Smooth muscle cell (in vitro differentiated cells): ENCODE results near the gene MEN1. TPM values are rescaled to one million over a fixed set of nuclear protein-coding genes. Genes with fewer than 3 reads are reported as not detected.

Source experiments
- DNase-seq: peaks from one replicate; lab custom pipeline; 2025; ENCODE audit not compliant: unreplicated experiment; lab: John Stamatoyannopoulos, UW
- H2AFZ ChIP-seq: fragments of 200-600 bp; sonication (generic); 2 replicates; pipeline ENCODE4 v1.6.0; 2016; ENCODE audit warnings: antibody characterized with exemption, low read depth, mild to moderate bottlenecking
- H3F3A ChIP-seq: fragments of 200-600 bp; sonication (generic); 2 replicates; pipeline ENCODE4 v1.6.0; 2017; ENCODE audit warnings: antibody characterized with exemption, low read depth
- H3K27ac ChIP-seq: fragments of 200-600 bp; sonication (generic); 2 replicates; pipeline ENCODE4 v1.5.1; 2016; ENCODE audit warnings: low read depth, mild to moderate bottlenecking
- H3K27me3 ChIP-seq: fragments of 200-600 bp; sonication (generic); 2 replicates; pipeline ENCODE4 v1.6.1; 2016; ENCODE audit warnings: low read depth, mild to moderate bottlenecking
- H3K36me3 ChIP-seq: fragments of 200-600 bp; sonication (generic); 2 replicates; pipeline ENCODE4 v1.5.1; 2016; ENCODE audit warnings: low read depth
- H3K4me1 ChIP-seq: fragments of 200-600 bp; sonication (generic); 2 replicates; pipeline ENCODE4 v1.5.1; 2016; ENCODE audit warnings: low read depth
- H3K4me2 ChIP-seq: fragments of 200-600 bp; sonication (generic); 2 replicates; pipeline ENCODE4 v1.6.0; 2016; ENCODE audit warnings: mild to moderate bottlenecking
- H3K4me3 ChIP-seq: fragments of 200-600 bp; sonication (generic); 2 replicates; pipeline ENCODE4 v1.5.1; 2016; ENCODE audit warnings: mild to moderate bottlenecking
- H3K79me2 ChIP-seq: fragments of 200-600 bp; sonication (generic); 2 replicates; pipeline ENCODE4 v1.6.0; 2016; ENCODE audit warnings: low read depth, mild to moderate bottlenecking
- H3K9ac ChIP-seq: fragments of 200-600 bp; sonication (generic); 2 replicates; pipeline ENCODE4 v1.6.0; 2016; ENCODE audit warnings: low read depth
- H3K9me3 ChIP-seq: fragments of 200-600 bp; sonication (generic); replicated peaks from 2 replicates; pipeline ENCODE4 v1.5.1; 2016; ENCODE audit warnings: low read depth
- H4K20me1 ChIP-seq: fragments of 200-600 bp; sonication (generic); 2 replicates; pipeline ENCODE4 v1.6.0; 2016; ENCODE audit warnings: low read depth
- WGBS: methylation state at CpG from one replicate; pipeline ENCODE4 v1.1.7; 2016; ENCODE audit warnings: low lambda C conversion rate; 5-methylcytosine and 5-hydroxymethylcytosine counted together
- polyA plus RNA-seq: library from polyadenylated mRNA; unstranded; fragments of >200 nt; fragmentation: Nextera tagmentation; extraction: Ambion mirVana; gene quantifications from 2 replicates; pipeline ENCODE4 v1.2.1, GENCODE V29; 2016
- total RNA-seq: library from RNA; depleted of rRNA; stranded (reverse); fragments of >200 nt; gene quantifications from 2 replicates; pipeline ENCODE4 v1.2.3, GENCODE V29; 2014
- TF ChIP-seq, protein P1 (sequence below): fragments of 200-600 bp; sonication (generic); IDR thresholded peaks from 2 replicates; pipeline ENCODE4 v1.5.1; 2017; ENCODE audit warnings: borderline replicate concordance, mild to moderate bottlenecking, antibody characterized with exemption; ENCODE audit not compliant: insufficient read depth, poor library complexity, severe bottlenecking

MEN1 gene
- total and polyA plus RNA-seq, 2 experiments from 2014 or later = 11.6 to 37.3 TPM

GRCh38 chr11:64829536-64830251 lies 19.3 kb upstream of the MEN1 start:
- Histone ChIP-seq H3K4me3 (no peak overlapping the region), H3K9ac (no peak overlapping the region), H3K79me2 (no peaks in the 10 kb centered on the region), H3F3A (no peaks in the 10 kb centered on the region), H3K27ac (no peak overlapping the region), H3K4me1 (no peaks in the 10 kb centered on the region), H2AFZ (no peak overlapping the region), H3K27me3 (no peaks in the 10 kb centered on the region), H4K20me1 (no peaks in the 10 kb centered on the region), H3K4me2 (no peak overlapping the region), H3K9me3 (no peaks in the 10 kb centered on the region), H3K36me3 (no peaks in the 10 kb centered on the region)
- DNase-seq = no peak
- TF ChIP-seq, protein P1, sequence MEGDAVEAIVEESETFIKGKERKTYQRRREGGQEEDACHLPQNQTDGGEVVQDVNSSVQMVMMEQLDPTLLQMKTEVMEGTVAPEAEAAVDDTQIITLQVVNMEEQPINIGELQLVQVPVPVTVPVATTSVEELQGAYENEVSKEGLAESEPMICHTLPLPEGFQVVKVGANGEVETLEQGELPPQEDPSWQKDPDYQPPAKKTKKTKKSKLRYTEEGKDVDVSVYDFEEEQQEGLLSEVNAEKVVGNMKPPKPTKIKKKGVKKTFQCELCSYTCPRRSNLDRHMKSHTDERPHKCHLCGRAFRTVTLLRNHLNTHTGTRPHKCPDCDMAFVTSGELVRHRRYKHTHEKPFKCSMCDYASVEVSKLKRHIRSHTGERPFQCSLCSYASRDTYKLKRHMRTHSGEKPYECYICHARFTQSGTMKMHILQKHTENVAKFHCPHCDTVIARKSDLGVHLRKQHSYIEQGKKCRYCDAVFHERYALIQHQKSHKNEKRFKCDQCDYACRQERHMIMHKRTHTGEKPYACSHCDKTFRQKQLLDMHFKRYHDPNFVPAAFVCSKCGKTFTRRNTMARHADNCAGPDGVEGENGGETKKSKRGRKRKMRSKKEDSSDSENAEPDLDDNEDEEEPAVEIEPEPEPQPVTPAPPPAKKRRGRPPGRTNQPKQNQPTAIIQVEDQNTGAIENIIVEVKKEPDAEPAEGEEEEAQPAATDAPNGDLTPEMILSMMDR = no peak
- 98% methylated on average over 43 of the region's 43 CpGs for WGBS

DNA sequence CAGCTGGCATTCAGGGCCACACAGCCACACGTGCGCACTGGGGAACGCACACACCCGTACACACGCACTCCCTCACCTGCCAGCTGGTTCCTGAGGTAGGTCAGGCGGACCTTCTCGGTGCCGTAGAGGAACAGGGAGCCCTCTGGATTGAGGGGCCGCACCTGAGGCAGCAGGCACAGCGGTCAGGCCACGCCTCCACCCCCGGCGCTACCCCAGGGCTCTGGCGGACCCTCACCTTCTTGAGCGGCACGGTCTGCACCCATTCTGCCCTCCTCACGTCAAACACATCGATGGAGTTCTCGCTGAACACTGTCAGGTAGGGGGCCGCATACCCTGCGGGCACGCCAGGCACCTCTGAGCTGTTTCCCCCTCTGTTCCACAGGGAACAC lies 17.1 kb upstream of the MEN1 start:
- Histone ChIP-seq H2AFZ (no peak overlapping the region), H3K4me3 (no peak overlapping the region), H3K27ac (no peak overlapping the region), H3K36me3 (no peaks in the 10 kb centered on the region), H3K27me3 (no peaks in the 10 kb centered on the region), H3K4me1 (no peaks in the 10 kb centered on the region), H3K79me2 (no peaks in the 10 kb centered on the region), H3K9ac (no peak overlapping the region), H3K4me2 (no peak overlapping the region), H3K9me3 (no peaks in the 10 kb centered on the region), H3F3A (no peaks in the 10 kb centered on the region), H4K20me1 (no peaks in the 10 kb centered on the region)
- TF ChIP-seq, protein P1 = no peak
- 96% methylated on average over 22 of the region's 22 CpGs for WGBS
- DNase-seq = no peak

DNA sequence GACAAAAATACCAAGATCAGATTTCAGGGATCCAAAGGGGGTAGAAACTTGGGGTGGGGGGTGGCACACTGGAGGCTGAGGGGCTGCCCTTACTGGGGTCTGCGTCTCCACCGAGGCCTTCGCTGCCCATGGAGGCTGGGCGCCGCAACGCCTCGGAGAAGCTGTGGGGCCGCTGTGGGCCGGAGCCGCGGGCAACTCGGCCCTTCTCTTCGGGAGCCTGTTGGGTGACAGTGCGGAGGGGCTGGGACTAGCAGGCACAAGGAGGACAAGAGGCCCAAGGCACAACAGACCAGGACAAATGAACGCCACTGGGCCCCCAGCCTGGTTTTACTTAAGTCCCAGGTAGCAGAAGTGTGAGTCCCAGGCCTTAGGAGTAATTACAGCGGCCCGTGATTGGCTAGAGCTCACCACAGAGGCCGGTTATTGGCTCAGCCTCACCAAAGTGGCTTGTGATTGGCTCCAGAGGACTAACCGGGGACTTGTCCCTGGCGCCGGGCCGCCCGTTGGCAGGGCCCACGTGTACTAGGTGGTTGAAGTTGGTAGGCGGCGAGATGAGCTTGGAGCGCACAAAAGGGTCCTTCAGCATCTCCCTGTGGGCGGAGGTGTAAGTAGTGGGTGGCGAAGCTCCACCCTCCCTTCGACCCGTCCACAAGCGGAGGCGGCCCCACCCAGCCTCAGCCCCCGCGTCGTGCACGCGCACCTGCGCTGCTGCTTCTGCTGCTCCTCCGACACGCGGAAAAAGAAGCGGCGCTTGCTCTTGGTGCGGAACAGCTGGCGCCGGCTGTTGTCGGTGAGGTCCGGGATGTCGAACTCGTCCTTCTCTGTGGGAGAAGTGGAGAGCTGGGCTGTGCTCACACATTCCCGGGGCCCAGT lies 16.5 kb upstream of the MEN1 start:
- no peaks in the 10 kb centered on the region for H3K9me3 ChIP-seq
- no peak for DNase-seq
- H3F3A ChIP-seq = no peaks in the 10 kb centered on the region
- WGBS = 95% methylated on average over 51 of the region's 52 CpGs
- H3K4me2 ChIP-seq = no peak overlapping the region
- TF ChIP-seq, protein P1 = no peak
- no peak overlapping the region for H3K4me3 ChIP-seq
- no peak overlapping the region for H3K27ac ChIP-seq
- H3K27me3 ChIP-seq = no peaks in the 10 kb centered on the region
- H3K9ac ChIP-seq = no peak overlapping the region
- no peaks in the 10 kb centered on the region for H3K4me1 ChIP-seq
- H4K20me1 ChIP-seq = no peaks in the 10 kb centered on the region
- no peak overlapping the region for H2AFZ ChIP-seq
- no peaks in the 10 kb centered on the region for H3K36me3 ChIP-seq
- H3K79me2 ChIP-seq = no peaks in the 10 kb centered on the region
